ENCODE data around the gene CD200.

Gene CD200

GRCh38 chr3:112409041-112409440 lies 76.1 kb downstream of the CD200 start:
- no peak for DNase-seq (ENCODE audit: low spot score)

- no peak for DNase-seq (ENCODE audit: low spot score)
Observed at GRCh38 chr3:112411425-112411824, 78.5 kb downstream of the CD200 start.
